ENCODE results near the gene SMARCD3.

- TF ChIP-seq CTCF (conservative IDR thresholded peaks at IDR 0.05): no peak
- no peak for TF ChIP-seq EZH2 (IDR thresholded peaks at IDR 0.05; ENCODE audit: low read depth)
Measured at GRCh38 chr7:151218170-151218569, 30.3 kb downstream of the SMARCD3 start.
